Renal pelvis (tissue), 4 donors: ENCODE results near the gene ARID4A. TPM values are rescaled to one million over a fixed set of nuclear protein-coding genes. Genes with fewer than 3 reads are reported as not detected.
"Not testable (repeated sequence)": the region's sequence is repeated elsewhere in the genome, so short reads cannot be mapped to it uniquely, and the experiment has no call there.

Experiments
- DNase-seq: peaks from one replicate; pipeline ENCODE4 v3.0.0-alpha.2; 2013
- polyA plus RNA-seq, 3 donors: library from polyadenylated mRNA; unstranded; fragments of 120-200 nt; gene quantifications; one replicate each; pipeline ENCODE4 v1.2.1, GENCODE V29; 2013; ENCODE audit not compliant: insufficient read length in 3 of 3

ARID4A gene
- polyA plus RNA-seq, 3 donors: 26.3 to 37.9 (median 34.9) TPM

GRCh38 chr14:58353516-58354299 is 55.4 kb downstream of the ARID4A start:
- DNase-seq: no peak

GRCh38 chr14:58354808-58355207 is 56.5 kb downstream of the ARID4A start:
- DNase-seq: no peak

DNA sequence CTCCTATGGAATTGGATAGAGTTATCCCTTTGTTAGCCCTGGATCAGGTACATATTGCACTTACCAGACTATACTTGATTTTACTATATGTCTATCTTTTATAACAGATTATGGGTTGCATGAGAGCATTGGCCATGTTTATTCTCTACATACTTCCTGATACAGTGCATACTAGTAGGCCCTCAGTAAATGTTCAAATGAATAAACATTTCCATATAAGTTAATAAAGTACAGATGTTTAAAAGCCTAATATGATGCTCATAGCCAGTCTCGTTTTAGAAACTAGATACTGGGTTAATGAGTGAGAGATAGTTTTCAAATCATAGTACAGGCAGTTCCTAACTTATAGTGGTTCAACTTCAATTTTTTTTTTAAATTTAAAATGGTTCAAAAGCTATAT is 57.9 kb downstream of the ARID4A start:
- no peak for DNase-seq

GRCh38 chr14:58362272-58362671 is 63.9 kb downstream of the ARID4A start:
- DNase-seq: not testable (repeated sequence)

GRCh38 chr14:58362798-58363412 is 64.5 kb downstream of the ARID4A start:
- DNase-seq: peak; percentile 15

- DNase-seq: no peak
Measured at GRCh38 chr14:58364316-58364715, 66.0 kb downstream of the ARID4A start.

- DNase-seq: no peak
Measured at GRCh38 chr14:58367296-58367695, 68.9 kb downstream of the ARID4A start.

DNA sequence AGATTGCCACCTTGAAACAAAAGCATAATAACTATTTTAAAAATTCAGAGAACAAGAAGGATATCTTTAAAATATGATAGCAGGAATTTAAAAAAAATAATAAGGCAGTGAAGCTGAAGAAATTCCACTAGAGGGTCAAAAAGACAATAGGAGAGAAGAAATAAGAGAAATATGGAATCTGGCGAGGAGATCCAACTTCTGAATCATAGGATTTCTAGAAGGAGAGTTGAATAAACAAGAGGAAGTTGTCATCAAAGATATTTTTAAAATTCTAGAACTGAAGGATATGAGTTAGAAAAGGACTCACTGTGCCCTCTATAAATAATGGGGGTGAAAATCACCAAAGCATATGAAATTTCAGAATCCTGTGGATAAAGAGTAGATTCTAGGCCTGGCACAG is 70.6 kb downstream of the ARID4A start:
- DNase-seq: no peak

GRCh38 chr14:58376791-58377190 is 78.4 kb downstream of the ARID4A start:
- no peak for DNase-seq

- no peak for DNase-seq
Measured at GRCh38 chr14:58390830-58391229, 92.5 kb downstream of the ARID4A start.

GRCh38 chr14:58395562-58395811 is 97.1 kb downstream of the ARID4A start:
- no peak for DNase-seq

DNA sequence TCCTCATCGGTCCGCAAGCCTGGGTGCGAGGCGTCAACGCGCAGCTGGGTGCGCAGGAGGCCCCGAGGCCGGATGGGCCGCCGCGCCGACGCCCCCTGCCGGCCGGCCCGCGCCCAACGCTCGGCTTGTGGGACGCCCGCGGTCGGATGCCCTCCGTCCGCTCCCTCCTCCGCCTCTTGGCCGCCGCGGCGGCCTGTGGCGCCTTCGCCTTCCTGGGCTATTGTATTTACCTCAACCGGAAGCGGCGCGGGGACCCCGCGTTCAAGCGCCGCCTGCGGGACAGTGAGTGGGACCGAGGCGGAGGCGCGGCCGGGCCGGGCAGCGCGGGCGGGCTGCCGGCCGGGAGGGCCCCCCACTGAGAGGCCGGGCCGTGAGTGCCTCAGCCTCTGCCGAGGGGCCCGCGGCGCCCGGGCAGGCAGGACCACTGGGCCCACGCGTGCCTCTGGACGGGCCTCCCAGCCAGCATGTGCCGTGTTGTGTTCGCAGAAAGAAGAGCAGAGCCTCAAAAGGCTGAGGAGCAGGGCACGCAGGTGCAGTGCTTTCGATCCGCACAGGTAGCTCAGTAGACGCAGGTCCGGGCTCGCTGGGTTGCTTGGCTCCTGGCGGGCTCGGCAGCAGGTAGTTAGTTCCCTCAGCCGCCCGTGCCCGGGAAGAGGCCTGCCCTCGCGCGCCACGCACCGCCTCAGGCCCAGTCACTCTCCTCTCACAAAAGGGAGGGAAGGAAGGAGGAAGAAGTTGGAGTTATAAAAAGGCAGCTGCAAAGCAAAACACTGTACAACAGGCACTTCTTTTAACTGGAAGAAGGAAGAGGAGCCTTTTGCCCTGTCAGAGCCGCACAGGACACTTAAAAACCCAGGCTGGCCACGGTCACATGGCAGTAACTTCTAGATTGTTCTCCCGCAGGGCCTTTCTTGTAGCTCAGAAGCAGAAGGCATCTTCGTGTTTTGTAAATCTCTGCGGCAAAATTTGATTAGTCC is 97.7 kb downstream of the ARID4A start, which contains the start of gene TOMM20L:
Gene TOMM20L (plus strand): TSS at position 119 of the 977 bp plus-strand sequence. CDS start 28 bp downstream, at position 147.
- peak; percentile 71 for DNase-seq

DNA sequence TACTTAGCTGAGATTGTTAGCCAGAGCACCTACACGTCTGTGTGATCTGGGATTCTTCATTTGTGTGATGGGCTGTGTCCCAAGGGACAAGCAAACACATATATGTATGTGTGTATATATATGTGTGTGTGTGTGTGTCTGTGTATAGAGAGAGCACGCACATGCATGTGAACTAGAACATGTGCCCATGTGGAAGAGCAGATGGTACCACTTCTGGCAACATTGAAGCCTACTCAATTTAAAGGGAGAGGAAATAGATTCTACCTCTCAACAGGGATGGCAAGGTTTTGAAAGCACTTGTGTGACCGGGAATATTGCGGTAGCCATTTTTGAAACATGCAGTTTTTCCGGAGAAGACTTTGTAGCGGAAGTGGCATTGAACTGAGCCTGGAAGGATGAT is 98.8 kb downstream of the ARID4A start:
- no peak for DNase-seq

DNA sequence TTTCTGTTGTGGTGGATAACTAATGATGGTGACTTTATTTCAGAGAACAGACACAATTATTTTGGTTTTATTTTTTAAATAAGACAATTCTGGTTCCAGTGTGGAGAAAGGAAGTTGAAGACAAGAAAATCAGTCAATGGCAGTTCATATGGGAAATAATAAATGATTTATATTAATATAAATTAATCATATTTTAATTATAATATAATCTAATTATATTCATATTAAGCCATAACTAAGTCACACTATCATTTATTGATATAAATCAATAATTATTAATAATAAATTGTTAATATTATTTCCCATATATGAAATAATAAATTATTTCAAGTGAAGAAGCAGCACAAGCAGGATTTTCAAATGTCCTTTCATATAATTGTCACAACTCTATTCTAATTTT is 100.1 kb downstream of the ARID4A start:
- DNase-seq: no peak

DNA sequence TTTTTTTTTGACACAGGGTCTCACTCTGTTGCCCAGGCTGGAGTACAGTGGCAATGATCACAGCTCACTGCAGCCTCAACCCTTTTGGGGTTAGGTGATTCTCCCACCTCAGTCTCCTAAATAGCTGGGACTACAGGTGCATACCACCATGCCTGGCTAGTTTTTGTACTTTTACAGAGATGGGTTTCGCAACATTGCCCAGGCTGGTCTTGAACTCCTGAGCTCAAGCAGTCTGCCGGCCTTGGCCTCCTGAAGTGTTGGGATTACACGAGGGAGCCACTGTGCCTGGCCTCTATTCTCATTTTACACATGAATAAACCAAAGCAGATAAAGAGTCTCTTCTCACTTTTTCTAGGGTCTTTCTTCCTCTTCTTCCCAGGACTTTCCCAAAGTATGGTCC is 100.5 kb downstream of the ARID4A start:
- no peak for DNase-seq

DNA sequence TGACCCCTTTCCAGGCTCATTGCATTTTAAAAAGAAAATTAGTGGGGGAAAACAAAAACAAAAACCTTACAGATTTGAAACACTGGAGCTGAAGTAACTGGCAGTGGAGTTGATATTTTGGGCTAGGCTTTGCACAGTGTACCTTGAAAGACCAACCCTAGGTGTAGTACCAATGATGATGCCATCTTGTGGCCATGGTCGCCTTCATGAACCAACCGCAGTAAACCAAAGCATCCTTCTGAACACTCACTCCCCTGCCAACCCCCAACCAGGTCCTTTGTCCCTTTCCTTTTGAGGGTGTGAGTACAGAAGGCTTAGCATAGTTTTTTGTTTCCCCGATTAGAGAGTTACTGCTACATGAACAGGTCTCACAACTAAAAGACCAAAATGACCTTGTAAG is 103.2 kb downstream of the ARID4A start:
- DNase-seq: no peak

DNA sequence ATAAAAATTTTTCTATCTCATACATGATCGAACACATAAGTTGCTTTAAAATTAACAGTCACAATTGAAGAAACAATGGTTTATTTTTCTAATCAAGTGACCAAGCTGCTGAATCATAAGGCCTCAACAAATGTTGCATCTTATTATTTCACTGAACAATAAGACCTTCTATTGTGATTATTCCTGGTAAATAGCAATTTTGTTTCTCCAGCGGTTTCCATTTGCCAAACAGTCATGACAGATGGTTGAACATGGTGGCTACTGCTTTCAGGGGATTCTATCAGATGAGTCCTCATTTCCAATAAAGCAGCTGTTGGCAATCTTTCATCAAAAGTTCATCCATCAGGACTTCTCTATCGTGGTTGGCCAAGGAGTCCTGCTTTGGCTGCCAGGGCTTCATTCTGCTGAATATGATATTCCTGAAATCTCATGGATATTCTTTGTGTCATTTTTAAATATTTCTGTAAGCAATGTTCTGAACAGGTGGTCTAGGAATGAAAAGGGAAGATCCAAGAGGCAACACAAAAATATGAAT is 110.4 kb downstream of the ARID4A start:
- DNase-seq: no peak

DNA sequence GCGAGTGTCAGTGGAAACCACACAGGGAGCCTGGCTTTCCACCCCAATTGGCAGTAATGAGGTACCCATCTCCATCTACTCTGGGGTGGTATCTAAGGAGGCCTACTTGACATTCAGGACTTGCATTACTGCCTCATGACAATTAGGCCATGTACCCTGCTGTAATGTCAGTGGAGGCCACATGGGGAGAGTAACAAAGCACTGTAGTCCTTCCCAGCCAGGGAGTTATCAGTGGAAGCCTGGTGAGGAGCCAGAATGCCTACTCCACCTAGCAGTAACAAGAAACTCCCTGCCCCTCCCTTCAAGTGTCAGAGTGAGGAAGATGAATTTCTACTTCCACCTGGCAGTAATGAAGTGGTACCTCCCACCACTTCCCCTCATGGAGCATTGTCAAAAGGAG is 116.5 kb downstream of the ARID4A start:
- DNase-seq: no peak

DNA sequence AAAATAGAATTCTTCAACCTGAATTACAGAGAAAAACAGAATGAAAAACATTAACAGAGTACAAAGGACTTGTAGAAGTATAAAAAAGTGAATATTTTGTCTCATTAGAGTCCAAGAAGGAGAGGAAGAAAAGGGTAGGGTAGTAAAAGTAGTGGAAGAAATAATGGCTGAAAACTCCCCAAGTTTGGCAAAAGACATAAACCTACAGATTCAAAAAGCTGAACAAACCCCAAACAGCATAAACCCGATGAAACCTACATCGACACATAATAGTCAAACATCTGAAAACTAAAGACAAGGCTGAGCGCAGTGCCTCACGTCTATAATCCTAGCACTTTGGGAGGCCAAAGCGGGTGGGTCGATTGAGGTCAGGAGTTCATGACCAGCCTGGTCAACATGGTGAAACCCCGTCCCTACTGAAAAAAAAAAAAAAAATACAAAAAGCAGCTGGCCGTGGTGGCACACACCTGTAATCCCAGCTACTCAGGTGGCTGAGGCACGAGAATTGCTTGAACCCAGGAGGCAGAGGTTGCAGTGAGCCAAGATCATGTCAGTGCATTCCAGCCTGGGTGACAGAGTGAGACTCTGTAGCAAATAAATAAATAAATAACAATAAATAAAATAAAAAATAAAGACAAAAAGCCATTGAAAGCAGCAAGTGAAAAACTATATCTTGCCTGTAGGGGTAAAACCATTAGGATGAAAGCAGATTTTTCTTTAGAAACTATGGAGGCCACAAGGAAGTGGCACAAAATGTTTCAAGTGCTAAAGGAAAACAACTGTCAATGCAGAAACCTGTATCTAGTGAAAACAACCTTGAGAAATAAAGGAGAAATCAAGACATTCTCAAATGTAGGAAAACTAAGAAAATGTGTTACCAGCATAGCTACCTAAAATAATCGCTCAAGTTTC is 117.5 kb downstream of the ARID4A start:
- no peak for DNase-seq

DNA sequence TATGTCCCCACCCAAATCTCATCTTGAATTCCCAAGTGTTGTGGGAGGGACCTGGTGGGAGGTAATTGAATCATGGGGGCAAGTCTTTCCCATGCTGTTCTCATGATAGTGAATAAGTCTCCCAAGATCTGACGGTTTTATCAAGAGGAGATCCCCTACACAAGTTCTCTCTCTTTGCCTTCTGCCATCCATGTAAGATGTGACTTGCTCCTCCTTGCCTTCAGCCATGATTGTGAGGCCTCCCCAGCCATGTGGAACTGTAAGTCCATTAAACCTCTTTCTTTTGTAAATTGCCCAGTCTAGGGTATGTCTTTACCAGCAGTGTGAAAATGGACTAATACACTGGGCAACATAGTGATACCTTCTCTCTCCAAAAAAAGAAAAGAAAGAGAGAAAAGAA is 118.6 kb downstream of the ARID4A start:
- DNase-seq: not testable (repeated sequence)
